SK-N-SH treated with all-trans-retinoic acid at 6 μM for 48 hours (cell line): ENCODE data around the gene ASAP2.

ENCODE experiments used
- ATAC-seq: fragments of 200-7000 bp; cut with Tn5 transposase; 3 replicates; pipeline ENCODE4 v1.9.1; 2020; ENCODE audit warnings: mild to moderate bottlenecking, moderate library complexity
- ARNTL ChIP-seq: fragments of 450-650 bp; formaldehyde crosslinking; IDR thresholded peaks from 2 replicates; pipeline ENCODE4 v1.5.0; 2020; ENCODE audit warnings: low read depth, mild to moderate bottlenecking, moderate library complexity, borderline replicate concordance
- BACH2 ChIP-seq: fragments of 250-450 bp; sonication (Bioruptor Pico); IDR thresholded peaks from 2 replicates; pipeline ENCODE4 v1.9.0; 2021; ENCODE audit warnings: mild to moderate bottlenecking, borderline replicate concordance
- CREB5 ChIP-seq: fragments of 250-450 bp; sonication (Bioruptor Pico); IDR thresholded peaks from 2 replicates; pipeline ENCODE4 v1.5.1; 2020; ENCODE audit warnings: low read depth, mild to moderate bottlenecking, moderate library complexity
- CSDC2 ChIP-seq: fragments of 250-450 bp; sonication (Bioruptor Pico); IDR thresholded peaks from 2 replicates; pipeline ENCODE4 v1.5.0; 2020; ENCODE audit warnings: mild to moderate bottlenecking, moderate library complexity
- CSRNP3 ChIP-seq: fragments of 250-450 bp; sonication (Bioruptor Pico); IDR thresholded peaks from 2 replicates; pipeline ENCODE4 v1.5.1; 2021; ENCODE audit warnings: mild to moderate bottlenecking, moderate library complexity
- GLIS3 ChIP-seq: fragments of 250-450 bp; sonication (Bioruptor Pico); IDR thresholded peaks from 2 replicates; pipeline ENCODE4 v1.5.0; 2020; ENCODE audit warnings: mild to moderate bottlenecking, moderate library complexity
- ISL1 ChIP-seq: fragments of 250-450 bp; sonication (Bioruptor Pico); IDR thresholded peaks from 2 replicates; pipeline ENCODE4 v2.1.2; 2022; ENCODE audit warnings: mild to moderate bottlenecking, moderate library complexity
- OSR1 ChIP-seq: fragments of 250-450 bp; sonication (Bioruptor Pico); IDR thresholded peaks from 2 replicates; pipeline ENCODE4 v1.8.0; 2022; ENCODE audit warnings: moderate library complexity, mild to moderate bottlenecking, inconsistent platforms
- PPARA ChIP-seq: fragments of 250-450 bp; sonication (Bioruptor Pico); IDR thresholded peaks from 2 replicates; pipeline ENCODE4 v1.5.0; 2020; ENCODE audit warnings: mild to moderate bottlenecking, borderline replicate concordance
- RARB ChIP-seq: fragments of 250-450 bp; sonication (Bioruptor Pico); IDR thresholded peaks from 2 replicates; pipeline ENCODE4 v1.8.0; 2021; ENCODE audit warnings: mild to moderate bottlenecking, moderate library complexity
- SNAI2 ChIP-seq: fragments of 250-450 bp; sonication (Bioruptor Pico); IDR thresholded peaks from 2 replicates; pipeline ENCODE4 v1.5.0; 2020; ENCODE audit warnings: mild to moderate bottlenecking, moderate library complexity
- TCF4 ChIP-seq: fragments of 250-450 bp; sonication (Bioruptor Pico); IDR thresholded peaks from 2 replicates; pipeline ENCODE4 v1.8.0; 2021; ENCODE audit warnings: mild to moderate bottlenecking, moderate library complexity, borderline replicate concordance
- TOX ChIP-seq: fragments of 250-450 bp; sonication (Bioruptor Pico); IDR thresholded peaks from 2 replicates; pipeline ENCODE4 v1.8.0; 2021; ENCODE audit warnings: mild to moderate bottlenecking, moderate library complexity, borderline replicate concordance
- TSHZ2 ChIP-seq: fragments of 250-450 bp; sonication (Bioruptor Pico); IDR thresholded peaks from 2 replicates; pipeline ENCODE4 v1.5.0; 2020; ENCODE audit warnings: mild to moderate bottlenecking, moderate library complexity
- ZC3H10 ChIP-seq: fragments of 250-450 bp; sonication (Bioruptor Pico); IDR thresholded peaks from 2 replicates; pipeline ENCODE4 v1.5.1; 2021; ENCODE audit warnings: mild to moderate bottlenecking, moderate library complexity
- ZFP3 ChIP-seq: fragments of 250-450 bp; sonication (Bioruptor Pico); IDR thresholded peaks from 2 replicates; pipeline ENCODE4 v1.5.0; 2020; ENCODE audit warnings: mild to moderate bottlenecking, moderate library complexity
- ZFP30 ChIP-seq: fragments of 450-650 bp; formaldehyde crosslinking; IDR thresholded peaks from 2 replicates; pipeline ENCODE4 v1.5.0; 2022; ENCODE audit warnings: mild to moderate bottlenecking, moderate library complexity
- ZNF565 ChIP-seq: fragments of 450-650 bp; formaldehyde crosslinking; conservative IDR thresholded peaks from 2 replicates; pipeline ENCODE4 v1.5.0; 2020; ENCODE audit warnings: low read depth, mild to moderate bottlenecking, moderate library complexity
- ZNF70 ChIP-seq: fragments of 450-650 bp; formaldehyde crosslinking; IDR thresholded peaks from 2 replicates; pipeline ENCODE4 v1.5.0; 2020; ENCODE audit warnings: mild to moderate bottlenecking, moderate library complexity
- ZNF8 ChIP-seq: fragments of 450-650 bp; formaldehyde crosslinking; IDR thresholded peaks from 2 replicates; pipeline ENCODE4 v1.5.0; 2020; ENCODE audit warnings: mild to moderate bottlenecking, moderate library complexity
- TF ChIP-seq, protein P1 (sequence below): fragments of 250-450 bp; sonication (Bioruptor Pico); IDR thresholded peaks from 2 replicates; pipeline ENCODE4 v1.8.0; 2020; ENCODE audit warnings: mild to moderate bottlenecking, moderate library complexity, borderline replicate concordance
- TF ChIP-seq, protein P2 (sequence below): fragments of 250-450 bp; sonication (Bioruptor Pico); IDR thresholded peaks from 2 replicates; pipeline ENCODE4 v1.8.0; 2021; ENCODE audit warnings: low read depth, mild to moderate bottlenecking, moderate library complexity, borderline replicate concordance

The ASAP2 gene

GRCh38 chr2:9241233-9241632 is 34.6 kb downstream of the ASAP2 start:
- no peak for ATAC-seq
- TF ChIP-seq ZNF70 (CRISPR knock-in tag) (no peak), ZFP30 (CRISPR knock-in tag) (no peak), CSRNP3 (no peak), TCF4 (CRISPR knock-in tag) (no peak), GLIS3 (no peak), ZC3H10 (CRISPR knock-in tag) (no peak)
- TF ChIP-seq, protein P1, sequence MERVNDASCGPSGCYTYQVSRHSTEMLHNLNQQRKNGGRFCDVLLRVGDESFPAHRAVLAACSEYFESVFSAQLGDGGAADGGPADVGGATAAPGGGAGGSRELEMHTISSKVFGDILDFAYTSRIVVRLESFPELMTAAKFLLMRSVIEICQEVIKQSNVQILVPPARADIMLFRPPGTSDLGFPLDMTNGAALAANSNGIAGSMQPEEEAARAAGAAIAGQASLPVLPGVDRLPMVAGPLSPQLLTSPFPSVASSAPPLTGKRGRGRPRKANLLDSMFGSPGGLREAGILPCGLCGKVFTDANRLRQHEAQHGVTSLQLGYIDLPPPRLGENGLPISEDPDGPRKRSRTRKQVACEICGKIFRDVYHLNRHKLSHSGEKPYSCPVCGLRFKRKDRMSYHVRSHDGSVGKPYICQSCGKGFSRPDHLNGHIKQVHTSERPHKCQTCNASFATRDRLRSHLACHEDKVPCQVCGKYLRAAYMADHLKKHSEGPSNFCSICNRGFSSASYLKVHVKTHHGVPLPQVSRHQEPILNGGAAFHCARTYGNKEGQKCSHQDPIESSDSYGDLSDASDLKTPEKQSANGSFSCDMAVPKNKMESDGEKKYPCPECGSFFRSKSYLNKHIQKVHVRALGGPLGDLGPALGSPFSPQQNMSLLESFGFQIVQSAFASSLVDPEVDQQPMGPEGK (CRISPR knock-in tag), result no peak

- ATAC-seq, result peak; percentile 59
- TF ChIP-seq SNAI2 (CRISPR knock-in tag) (no peak), RARB (CRISPR knock-in tag) (no peak), ISL1 (CRISPR knock-in tag) (peak; percentile 63), TOX (CRISPR knock-in tag) (no peak), ZNF8 (0 out of 2 replicates have a peak, but pooled peaks have one; percentile 43), ZNF565 (CRISPR knock-in tag) (no peak), ZNF70 (CRISPR knock-in tag) (peak; percentile 15; the same call in 1 of the 2 replicates), CREB5 (CRISPR knock-in tag) (no peak)
These were observed 36.7 kb downstream of the ASAP2 start for GRCh38 chr2:9243357-9243756.

DNA sequence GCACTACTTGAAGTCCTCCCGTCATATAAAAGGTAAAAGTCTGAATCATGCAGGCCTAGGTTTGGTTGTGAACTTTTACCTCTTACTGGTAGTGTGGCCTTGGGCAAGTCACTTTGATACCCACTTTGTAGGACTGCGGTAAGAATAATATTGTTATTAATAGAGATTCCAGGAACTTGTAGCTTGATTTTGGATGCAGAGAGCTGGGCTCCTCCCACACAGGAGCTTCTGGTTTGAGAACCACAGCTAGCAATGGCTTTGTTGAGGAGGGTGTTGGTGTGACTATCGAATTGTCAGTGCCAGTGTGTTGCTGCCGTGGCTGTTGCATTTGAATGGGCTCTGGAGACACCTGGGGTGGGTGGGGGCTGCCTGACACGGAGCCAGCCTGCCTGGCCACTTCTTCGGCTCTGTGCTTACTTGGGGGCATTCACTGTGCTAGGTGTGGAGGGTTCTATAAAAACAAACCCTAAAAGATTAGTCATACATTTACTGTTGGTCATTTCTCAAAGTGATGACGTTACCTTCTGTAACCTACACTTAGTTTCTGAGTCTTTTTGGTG is 38.5 kb downstream of the ASAP2 start:
- no peak for TF ChIP-seq ARNTL
- no peak for TF ChIP-seq SNAI2 (CRISPR knock-in tag)
- no peak for TF ChIP-seq CSRNP3
- no peak for TF ChIP-seq TCF4 (CRISPR knock-in tag)
- TF ChIP-seq ZNF70 (CRISPR knock-in tag), result no peak
- no peak for TF ChIP-seq OSR1 (CRISPR knock-in tag)
- no peak for ATAC-seq

- TF ChIP-seq CREB5 (CRISPR knock-in tag) (0 out of 2 replicates have a peak, but pooled peaks have one; percentile 22), BACH2 (CRISPR knock-in tag) (peak; percentile 7; the same call in 1 of the 2 replicates), TSHZ2 (CRISPR knock-in tag) (peak; percentile 95), CSDC2 (CRISPR knock-in tag) (0 out of 2 replicates have a peak, but pooled peaks have one; percentile 75), PPARA (no peak; the same call in 1 of the 2 replicates), ISL1 (CRISPR knock-in tag) (no peak), CSRNP3 (no peak), TCF4 (CRISPR knock-in tag) (peak; percentile 93), ZFP3 (CRISPR knock-in tag) (peak; percentile 49; the same call in 1 of the 2 replicates)
- TF ChIP-seq, protein P2, sequence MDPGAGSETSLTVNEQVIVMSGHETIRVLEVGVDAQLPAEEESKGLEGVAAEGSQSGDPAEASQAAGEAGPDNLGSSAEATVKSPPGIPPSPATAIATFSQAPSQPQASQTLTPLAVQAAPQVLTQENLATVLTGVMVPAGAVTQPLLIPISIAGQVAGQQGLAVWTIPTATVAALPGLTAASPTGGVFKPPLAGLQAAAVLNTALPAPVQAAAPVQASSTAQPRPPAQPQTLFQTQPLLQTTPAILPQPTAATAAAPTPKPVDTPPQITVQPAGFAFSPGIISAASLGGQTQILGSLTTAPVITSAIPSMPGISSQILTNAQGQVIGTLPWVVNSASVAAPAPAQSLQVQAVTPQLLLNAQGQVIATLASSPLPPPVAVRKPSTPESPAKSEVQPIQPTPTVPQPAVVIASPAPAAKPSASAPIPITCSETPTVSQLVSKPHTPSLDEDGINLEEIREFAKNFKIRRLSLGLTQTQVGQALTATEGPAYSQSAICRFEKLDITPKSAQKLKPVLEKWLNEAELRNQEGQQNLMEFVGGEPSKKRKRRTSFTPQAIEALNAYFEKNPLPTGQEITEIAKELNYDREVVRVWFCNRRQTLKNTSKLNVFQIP (CRISPR knock-in tag), result no peak
- ATAC-seq, result no peak
These were observed 40.6 kb downstream of the ASAP2 start for GRCh38 chr2:9247177-9247576.
